Measurements from ENCODE around the gene ACSBG1. TPM values are rescaled to one million over a fixed set of nuclear protein-coding genes. Genes with fewer than 3 reads are reported as not detected.
A peak's percentile ranks its signal among the peaks of the same experiment; 100 is the strongest.

The ACSBG1 gene
- total RNA-seq, 1 donor from 2014 or later, result 0.13 TPM

GRCh38 chr15:78244893-78245292, 10.5 kb upstream of the ACSBG1 start:
- no peak overlapping the region for H3K4me3 Mint-ChIP-seq (ENCODE audit: unreplicated experiment)
- no peak for TF ChIP-seq CTCF (IDR thresholded peaks at IDR 0.05; ENCODE audit: unreplicated experiment)
- no peaks in the 10 kb centered on the region for H3K27me3 Mint-ChIP-seq (ENCODE audit: unreplicated experiment)
- no peak overlapping the region for H3K27ac Mint-ChIP-seq (ENCODE audit: unreplicated experiment)
- no peaks in the 10 kb centered on the region for H3K4me1 Mint-ChIP-seq (ENCODE audit: unreplicated experiment)
- DNase-seq (ENCODE audit: low spot score), result no peak
- H3K36me3 Mint-ChIP-seq (ENCODE audit: low read depth, unreplicated experiment), result no peaks in the 10 kb centered on the region
- no peaks in the 10 kb centered on the region for H3K9me3 Mint-ChIP-seq (ENCODE audit: unreplicated experiment)

DNA sequence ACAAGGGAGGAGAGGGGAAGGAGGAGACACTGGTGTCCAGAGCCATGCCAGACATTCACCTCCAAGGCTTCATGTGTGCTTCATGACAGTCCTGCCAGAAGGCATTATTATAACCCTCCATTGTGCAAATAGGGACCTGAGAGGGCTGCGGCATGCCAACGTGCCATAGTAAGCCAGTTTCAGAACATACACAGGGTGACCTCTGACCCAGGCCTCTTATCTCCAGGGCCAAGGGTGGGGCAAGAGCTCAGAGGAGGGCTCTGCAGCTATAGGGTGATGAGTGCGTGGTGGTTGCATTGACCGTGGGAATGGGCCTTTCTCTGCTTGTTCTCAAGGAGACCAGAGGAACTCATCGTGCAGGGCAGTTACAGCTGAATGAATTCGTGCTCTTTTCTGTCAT, 9.7 kb upstream of the ACSBG1 start:
- no peaks in the 10 kb centered on the region for H3K4me1 Mint-ChIP-seq (ENCODE audit: unreplicated experiment)
- H3K27me3 Mint-ChIP-seq (ENCODE audit: unreplicated experiment), result no peaks in the 10 kb centered on the region
- TF ChIP-seq CTCF (IDR thresholded peaks at IDR 0.05; ENCODE audit: unreplicated experiment), result no peak
- DNase-seq (ENCODE audit: low spot score), result no peak
- no peaks in the 10 kb centered on the region for H3K9me3 Mint-ChIP-seq (ENCODE audit: unreplicated experiment)
- no peak overlapping the region for H3K4me3 Mint-ChIP-seq (ENCODE audit: unreplicated experiment)
- no peak overlapping the region for H3K27ac Mint-ChIP-seq (ENCODE audit: unreplicated experiment)
- H3K36me3 Mint-ChIP-seq (ENCODE audit: low read depth, unreplicated experiment), result no peaks in the 10 kb centered on the region

GRCh38 chr15:78243491-78243941, 9.2 kb upstream of the ACSBG1 start:
- Mint-ChIP-seq H3K4me3 (ENCODE audit: unreplicated experiment) (no peak overlapping the region), H3K27me3 (ENCODE audit: unreplicated experiment) (no peaks in the 10 kb centered on the region), H3K9me3 (ENCODE audit: unreplicated experiment) (no peaks in the 10 kb centered on the region), H3K4me1 (ENCODE audit: unreplicated experiment) (no peaks in the 10 kb centered on the region), H3K27ac (ENCODE audit: unreplicated experiment) (no peak overlapping the region), H3K36me3 (ENCODE audit: low read depth, unreplicated experiment) (no peaks in the 10 kb centered on the region)
- DNase-seq (ENCODE audit: low spot score), result no peak
- no peak for TF ChIP-seq CTCF (IDR thresholded peaks at IDR 0.05; ENCODE audit: unreplicated experiment)

DNA sequence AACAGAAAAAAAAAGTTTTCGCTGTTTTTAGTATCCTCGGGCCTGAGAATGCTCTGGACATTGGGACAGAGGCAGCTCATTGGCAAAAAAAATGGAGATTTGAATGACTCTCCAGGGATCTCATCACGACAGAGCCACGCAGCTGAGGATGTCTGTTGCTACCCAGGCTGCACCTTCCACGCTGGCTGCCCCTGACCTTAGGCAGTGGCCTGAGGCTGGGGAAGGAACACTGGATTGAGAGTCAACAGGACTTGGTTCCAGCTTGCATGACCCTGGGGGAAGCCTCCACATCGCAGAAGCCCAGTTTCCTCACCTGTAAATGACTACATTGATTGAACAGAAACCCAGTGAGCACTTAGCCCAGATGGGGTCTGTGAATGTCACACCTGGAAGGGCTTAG, 8.7 kb upstream of the ACSBG1 start:
- Mint-ChIP-seq H3K9me3 (ENCODE audit: unreplicated experiment) (no peaks in the 10 kb centered on the region), H3K36me3 (ENCODE audit: low read depth, unreplicated experiment) (no peaks in the 10 kb centered on the region), H3K4me3 (ENCODE audit: unreplicated experiment) (no peak overlapping the region), H3K4me1 (ENCODE audit: unreplicated experiment) (no peaks in the 10 kb centered on the region), H3K27ac (ENCODE audit: unreplicated experiment) (no peak overlapping the region), H3K27me3 (ENCODE audit: unreplicated experiment) (no peaks in the 10 kb centered on the region)
- DNase-seq (ENCODE audit: low spot score), result no peak
- no peak for TF ChIP-seq CTCF (IDR thresholded peaks at IDR 0.05; ENCODE audit: unreplicated experiment)

- Mint-ChIP-seq H3K27ac (ENCODE audit: unreplicated experiment) (no peak overlapping the region), H3K27me3 (ENCODE audit: unreplicated experiment) (no peaks in the 10 kb centered on the region), H3K36me3 (ENCODE audit: low read depth, unreplicated experiment) (no peaks in the 10 kb centered on the region), H3K9me3 (ENCODE audit: unreplicated experiment) (no peaks in the 10 kb centered on the region), H3K4me1 (ENCODE audit: unreplicated experiment) (no peaks in the 10 kb centered on the region), H3K4me3 (ENCODE audit: unreplicated experiment) (no peak overlapping the region)
- peak; percentile 63 for DNase-seq (ENCODE audit: low spot score)
- peak; percentile 32 for TF ChIP-seq CTCF (IDR thresholded peaks at IDR 0.05; ENCODE audit: unreplicated experiment)
Observed at GRCh38 chr15:78242128-78242527, 7.8 kb upstream of the ACSBG1 start.

Measured in endothelial cell (in vitro differentiated cells).